HG03159 (cell line): ENCODE data around the gene CCDC112.

Experiments used
- ATAC-seq: cut with Tn5 transposase; IDR thresholded peaks from one replicate; pipeline ENCODE4 v1.9.1; 2021; ENCODE audit warnings: mild to moderate bottlenecking, moderate library complexity; ENCODE audit not compliant: unreplicated experiment

CCDC112 gene

DNA sequence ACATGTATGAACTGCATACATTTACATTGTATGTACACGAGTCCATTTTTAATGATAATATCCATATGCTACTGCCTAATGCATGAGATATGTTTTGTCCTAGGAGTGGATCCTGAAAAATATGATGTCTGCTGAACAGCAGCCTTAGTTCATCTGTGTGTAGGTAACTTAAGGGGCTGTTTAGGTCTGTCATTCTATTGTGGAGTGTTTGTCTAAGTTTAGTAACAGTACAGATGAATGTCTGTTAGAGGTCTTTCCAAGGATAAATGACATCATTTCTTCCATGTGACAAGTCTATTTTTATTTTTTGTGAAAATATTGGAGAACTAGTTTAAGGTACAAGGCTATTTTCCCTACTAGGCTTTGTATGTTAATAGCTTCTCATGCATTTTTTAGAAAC lies 22.6 kb upstream of the CCDC112 start:
- no peak for ATAC-seq

DNA sequence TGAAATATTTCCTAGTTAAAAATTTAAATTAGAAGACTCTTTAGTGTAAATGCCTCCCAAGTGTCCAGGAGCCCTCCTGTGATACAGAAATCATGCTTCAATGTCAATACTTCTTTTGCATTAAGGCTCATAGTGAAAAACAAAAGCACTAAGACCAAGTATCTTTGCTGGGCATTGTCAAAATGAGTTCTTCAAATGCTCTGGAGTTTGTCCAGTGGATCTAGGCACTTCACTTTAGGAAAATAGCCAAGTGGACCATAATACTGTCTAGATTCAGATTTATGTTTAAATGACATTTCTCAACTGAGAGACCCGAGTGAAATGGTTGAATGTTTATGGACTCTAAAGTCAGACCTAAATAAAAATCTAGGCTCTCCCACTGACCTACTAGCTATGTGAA lies 21.3 kb upstream of the CCDC112 start:
- no peak for ATAC-seq

DNA sequence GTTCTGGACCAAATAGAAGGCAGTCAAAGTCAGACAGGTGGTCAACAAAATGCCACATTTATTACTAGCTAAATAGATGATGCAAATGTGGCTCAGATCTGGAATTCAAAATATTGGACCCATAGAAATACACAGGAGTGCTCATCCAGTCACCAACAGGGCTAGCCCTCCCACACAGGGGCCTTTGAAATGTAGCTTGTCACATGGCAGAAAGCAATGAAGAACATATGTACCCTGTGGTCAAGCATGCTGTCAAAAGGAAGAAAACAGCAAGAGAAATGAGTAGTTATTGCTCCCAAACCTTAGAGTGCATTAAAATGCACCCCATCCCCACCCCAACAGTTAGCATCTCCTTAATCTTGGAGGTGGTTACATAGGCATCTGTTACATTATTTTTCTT lies 20.9 kb upstream of the CCDC112 start:
- no peak for ATAC-seq

DNA sequence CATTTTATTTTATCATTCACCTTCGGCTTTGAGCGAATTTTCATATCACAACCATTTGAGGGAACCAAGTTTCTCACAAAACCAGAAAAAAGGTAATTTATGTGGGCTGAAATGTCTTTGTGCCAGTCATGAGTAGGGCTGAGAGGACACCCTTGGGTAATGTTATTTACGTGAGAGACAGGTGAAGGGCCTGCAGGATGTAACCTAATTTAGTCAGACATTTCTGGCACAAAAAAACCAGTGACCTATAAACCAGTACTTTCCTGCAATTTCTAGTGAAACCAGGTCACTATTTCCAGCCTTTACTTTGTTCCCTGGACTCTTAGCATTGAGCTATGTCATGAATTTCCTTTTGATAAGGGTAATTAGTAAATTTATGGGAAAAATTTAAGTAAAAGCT lies 17.2 kb upstream of the CCDC112 start:
- no peak for ATAC-seq

DNA sequence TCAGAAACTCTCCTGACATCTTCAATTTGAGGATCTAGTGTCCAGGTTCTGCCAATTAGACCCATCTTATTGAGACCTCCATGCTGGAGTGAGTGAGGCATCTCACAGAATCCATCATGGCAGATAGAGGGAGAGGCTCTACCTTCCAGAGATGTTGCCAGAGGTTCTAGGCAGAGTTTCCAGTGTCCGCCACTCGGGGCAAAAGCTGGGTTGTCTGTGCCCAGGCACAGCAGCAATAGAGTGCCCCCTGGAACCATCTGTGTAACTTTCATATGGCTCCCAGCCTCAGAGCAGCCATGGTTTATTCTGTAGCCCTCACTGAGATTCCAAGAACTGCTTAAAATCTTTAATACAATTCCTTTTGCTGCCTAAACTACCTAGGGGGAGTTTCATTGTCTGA lies 16.6 kb upstream of the CCDC112 start:
- no peak for ATAC-seq

DNA sequence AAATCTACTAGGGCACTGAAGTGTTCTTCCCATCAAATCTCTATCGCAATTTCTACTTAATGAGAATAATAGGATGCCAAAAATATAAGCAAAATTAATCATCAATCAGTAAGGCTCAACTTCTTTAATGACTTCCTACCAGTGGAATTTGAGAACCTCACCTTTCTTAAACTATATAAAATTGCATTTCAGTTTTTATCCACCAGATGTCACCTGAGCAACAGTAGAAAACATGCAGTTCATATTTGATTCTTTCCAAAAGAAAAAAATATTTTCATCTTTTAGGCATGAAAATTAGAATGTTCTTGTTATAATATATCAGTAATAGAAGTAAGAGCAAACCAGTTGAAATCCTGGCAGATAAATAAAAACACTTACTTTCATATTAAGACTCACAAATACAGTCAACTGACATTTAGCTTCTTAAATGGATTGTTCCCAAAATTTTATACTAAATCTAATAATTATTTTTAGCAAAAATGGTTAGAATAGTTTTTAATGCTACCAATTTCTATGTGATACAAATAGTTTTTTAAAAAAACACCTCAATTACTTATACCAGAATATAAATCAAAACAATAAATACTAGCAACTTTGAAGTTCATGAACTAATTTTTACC lies 13.4 kb upstream of the CCDC112 start:
- ATAC-seq, result peak; percentile 58

DNA sequence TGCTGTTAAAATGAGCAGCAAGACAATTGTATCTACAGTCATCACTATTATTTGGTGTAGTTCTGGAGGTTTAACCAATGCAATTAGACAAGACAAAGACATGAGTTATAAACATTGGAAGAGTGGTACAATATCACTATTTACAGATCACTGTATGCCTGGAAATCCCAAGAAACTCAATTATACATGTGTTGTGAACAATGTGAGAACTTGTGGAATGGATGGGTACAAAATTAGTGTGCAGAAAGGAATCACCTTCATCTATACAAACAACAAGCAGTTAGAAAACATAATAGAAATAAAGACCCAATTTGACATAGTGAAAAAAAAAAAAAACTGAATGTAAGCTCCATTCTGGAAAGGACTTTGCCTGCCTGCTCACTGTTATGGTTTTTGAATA lies 12.4 kb upstream of the CCDC112 start:
- ATAC-seq, result no peak

DNA sequence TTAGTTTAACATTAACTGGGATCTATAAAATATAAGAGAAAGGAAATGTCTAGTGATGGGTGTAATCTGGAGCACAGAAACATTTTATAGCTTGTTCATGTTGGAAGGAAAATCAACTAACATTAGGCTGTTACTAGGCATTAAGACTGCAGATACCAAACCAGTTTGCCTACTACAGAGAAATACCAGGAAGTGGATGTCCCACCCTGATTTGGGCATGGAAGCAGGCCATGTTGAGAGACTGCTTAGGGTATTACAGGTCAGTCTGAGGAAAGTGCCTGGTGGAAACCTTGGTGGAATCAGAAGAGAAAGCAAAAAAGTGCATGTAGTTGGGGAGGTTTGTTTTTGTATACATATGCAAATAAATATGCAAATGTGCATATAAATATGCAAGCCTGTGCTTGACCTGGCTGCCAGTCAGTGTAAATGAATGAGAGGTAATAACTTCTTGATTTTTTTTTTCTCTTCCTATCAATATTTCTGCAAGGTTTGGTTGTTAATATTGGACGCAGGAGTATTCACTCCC lies 9.6 kb upstream of the CCDC112 start:
- no peak for ATAC-seq

DNA sequence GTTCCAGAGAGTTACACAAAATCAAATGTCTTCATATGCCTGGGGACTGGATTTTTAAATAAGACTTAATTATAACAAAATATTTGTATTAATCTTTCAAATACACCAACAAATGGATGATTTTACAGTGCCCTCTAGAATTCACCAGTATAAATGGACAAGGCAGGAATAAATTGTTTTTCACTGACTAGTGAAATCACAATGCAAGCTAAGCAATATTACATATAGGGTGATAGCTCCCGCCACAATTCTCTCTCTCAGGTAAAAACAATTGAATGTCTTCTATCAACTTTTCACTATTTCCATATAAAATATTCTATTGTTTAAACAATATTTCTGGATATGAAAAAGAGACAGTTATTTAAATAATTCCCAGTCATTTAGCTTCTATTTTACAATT lies 8.0 kb upstream of the CCDC112 start:
- ATAC-seq, result no peak

DNA sequence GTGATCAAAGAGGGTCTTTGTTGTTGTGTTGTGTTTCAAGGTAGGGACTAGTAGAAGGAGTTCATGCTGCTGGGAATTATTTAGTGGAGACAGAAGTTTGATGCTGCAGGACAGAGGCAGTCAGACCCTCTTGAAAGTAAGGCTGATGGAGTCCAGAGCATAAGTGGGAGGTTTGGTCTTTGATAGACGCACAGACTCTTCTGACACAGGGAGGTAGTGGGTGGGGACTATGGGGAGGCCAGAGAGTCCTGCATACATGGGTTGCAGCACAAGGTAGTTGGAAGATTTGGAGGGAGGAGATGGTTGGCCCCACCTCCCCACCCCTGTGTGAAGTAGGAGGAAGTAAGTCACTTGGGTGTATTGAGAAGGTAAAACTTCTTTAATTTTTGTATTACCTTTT lies 2.4 kb upstream of the CCDC112 start:
- ATAC-seq, result no peak

DNA sequence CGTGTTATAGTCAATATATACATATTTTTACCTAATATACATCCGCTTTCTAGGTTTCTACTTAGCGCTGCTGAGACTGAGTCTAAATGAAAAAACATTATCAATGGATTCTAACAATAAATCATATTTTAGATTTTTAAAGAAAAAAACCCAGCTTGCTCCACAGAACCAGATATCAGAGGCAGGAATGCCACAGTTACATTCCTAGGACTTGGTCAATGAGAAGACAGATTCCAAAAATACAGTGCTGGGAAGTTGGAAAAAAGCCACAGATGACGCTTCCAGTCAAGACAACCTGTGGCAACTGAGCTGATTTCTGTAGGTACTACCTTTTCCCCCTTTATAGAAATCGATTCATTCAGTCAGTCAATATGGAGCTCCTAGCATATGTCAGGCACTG lies 577 bp upstream of the CCDC112 start:
- no peak for ATAC-seq

DNA sequence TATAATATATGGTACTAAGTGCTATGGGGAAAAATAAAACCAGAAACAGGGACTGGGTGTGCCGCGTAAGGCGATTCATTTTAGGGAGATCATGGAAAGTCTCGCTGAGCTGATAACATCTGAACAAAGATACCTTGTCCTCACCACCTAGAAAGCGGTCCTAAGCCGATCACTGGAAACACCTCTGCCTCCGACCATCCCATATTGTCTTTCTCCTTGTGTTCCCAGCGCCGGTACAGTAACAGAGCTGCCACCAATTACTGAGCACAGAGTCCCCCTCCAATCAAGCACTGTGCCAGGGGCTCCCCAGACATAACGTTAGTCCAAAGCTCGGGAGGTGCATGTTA lies 704 bp downstream of the CCDC112 start:
- peak; percentile 20 for ATAC-seq

DNA sequence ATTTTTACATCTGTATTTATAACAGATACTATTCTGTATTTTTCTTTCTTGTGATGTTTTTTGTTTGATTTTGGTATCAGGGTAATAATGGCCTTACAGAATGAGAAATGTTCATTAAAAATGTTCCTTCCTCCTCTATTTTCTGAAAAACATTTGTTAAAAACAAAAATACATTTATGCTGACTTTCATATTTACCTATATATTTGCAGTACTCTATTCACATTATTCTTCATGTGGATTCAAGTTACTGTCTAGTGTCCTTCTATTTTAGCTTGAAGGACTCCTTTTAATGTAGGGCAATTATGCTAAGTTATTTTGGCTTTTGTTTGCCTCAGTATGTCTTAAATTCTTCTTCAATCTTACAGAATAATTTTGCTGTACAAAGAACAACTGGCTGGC lies 5.1 kb downstream of the CCDC112 start:
- ATAC-seq, result no peak

DNA sequence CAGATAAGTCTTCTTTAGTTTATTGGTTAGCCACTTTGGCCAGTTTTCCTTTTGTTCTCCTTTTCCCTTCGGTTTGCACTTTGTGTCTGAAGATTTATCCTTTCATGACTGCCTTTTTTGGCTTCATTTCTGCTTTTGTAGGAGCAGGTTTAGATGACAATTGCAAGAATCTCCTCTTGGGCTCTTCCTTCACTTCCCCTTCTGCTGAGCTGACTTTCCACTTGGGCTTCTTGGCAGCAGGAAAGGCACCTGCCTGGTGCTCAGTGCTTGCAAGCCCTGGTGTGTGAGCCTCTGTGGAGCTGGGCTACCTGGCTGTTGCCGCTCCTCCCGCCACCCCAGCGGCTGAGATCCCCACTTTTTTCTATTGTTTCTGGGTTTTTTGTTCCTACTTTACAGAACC lies 7.3 kb downstream of the CCDC112 start:
- no peak for ATAC-seq

DNA sequence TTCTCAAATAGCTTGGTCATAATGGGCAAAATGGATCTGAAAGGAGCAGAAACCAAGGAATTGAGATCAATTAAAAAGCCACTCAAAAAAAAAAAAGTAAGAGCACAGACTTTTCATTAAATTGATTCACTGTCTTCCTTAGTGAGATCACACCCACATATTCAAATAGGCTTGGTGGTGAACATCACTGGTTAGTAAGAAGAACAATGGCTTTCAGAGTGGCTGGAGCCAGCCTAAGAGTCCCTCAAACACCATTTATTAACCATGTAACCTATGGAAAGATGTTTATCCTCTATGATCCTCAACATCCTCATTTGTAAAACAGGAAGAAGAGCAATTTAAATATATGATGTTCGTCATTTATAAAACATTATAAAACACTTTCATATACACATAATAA lies 12.4 kb downstream of the CCDC112 start:
- no peak for ATAC-seq

DNA sequence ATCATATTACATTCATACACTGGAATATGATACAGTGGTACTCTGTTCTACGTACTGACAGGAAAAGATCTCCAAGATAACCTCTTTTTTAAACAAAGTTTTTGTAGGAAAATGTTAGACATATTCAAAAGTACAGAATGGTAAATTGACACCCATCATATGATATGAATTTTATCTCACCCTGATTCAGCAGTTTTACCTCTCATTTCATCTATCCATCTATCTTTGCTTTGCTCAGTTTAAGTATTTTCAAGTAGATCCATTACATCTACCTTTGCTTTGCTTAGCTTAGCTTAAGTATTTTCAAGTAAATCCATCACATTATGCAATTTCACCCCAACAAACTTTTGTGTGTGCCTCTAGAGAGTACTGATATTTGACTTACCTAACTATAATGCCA lies 14.3 kb downstream of the CCDC112 start:
- ATAC-seq, result no peak

DNA sequence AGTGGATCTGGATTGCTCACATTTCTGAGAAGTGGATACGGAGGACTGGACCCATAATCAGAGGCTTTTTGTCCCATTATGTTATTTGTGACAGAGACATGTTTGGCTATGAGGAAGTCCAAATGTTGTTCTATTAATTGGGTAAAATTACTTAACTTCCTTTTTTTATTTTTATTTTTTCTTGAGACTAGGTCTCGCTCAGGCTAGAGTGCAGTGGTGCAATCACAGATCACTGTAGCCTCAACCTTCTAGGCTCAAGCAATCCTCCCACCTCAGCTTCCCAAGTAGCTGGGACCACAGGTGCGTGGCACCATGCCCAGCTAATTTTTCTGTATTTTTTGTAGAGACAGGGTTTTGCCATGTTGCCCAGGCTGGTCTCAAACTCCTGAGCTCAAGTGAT lies 21.9 kb downstream of the CCDC112 start:
- ATAC-seq, result no peak

DNA sequence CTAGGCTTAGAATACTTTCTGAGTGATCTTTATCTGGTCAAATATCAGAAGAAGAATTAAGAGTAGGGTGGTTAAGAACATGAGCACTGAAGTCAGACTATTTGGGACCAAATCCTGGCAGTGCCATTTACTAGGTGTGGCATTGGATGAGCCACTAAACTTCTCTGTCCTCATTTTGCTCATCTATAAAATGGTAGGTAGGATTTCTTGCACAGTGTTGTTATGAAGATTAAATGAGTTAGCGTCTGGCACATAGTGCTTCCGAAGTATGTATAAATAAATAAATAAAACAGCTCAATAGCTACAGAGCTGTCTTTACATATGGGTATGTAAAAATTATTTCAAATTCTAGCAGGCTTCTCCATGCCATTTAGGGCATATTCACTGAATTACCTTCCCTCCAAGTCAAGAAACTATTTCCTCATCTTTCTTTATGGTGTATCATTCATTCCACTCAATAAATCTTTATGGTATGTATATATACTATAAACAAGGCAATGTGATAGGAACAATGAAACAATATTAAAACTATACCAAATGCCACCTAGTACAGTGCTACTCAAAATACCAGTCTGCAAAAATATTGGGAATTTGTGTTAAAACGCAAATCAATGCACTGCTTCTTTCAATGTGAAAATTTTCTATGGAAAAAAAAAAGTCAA lies 24.0 kb downstream of the CCDC112 start:
- ATAC-seq, result no peak

DNA sequence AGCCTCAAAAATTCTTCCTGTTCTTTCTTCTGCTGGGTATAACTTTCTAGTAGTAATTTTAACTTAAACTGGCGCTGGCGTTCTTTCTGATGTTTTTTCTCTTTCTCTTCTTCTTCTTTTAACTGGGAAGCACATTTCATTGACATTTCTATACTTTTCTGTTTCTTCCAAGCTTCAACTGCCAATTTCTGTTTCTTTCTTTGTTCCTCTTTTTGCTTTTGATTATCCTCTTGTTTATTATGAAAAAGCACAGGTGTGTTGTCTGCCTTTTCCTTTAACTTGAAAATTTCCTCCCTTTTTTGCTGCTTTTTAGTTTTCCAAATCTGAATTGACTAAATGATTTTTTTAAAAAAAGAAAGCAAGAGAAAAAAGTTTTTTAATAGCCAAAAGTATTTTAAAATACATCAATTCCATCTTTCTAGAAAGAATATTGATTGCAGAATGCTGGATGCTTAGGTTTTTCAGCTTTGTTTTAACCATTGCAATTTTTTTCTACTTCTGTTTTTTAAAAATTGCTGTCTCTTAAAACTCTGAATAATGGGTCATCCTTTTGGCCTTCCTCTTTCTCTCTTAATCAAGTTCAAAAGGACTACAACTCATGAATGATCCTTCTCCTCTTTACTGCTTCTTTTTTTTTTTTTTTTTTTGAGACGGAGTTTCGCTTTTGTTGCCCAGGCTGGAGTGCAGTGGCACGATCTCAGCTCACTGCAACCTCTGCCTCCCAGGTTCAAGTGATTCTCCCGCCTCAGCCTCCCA lies 25.0 kb downstream of the CCDC112 start:
- ATAC-seq, result no peak

DNA sequence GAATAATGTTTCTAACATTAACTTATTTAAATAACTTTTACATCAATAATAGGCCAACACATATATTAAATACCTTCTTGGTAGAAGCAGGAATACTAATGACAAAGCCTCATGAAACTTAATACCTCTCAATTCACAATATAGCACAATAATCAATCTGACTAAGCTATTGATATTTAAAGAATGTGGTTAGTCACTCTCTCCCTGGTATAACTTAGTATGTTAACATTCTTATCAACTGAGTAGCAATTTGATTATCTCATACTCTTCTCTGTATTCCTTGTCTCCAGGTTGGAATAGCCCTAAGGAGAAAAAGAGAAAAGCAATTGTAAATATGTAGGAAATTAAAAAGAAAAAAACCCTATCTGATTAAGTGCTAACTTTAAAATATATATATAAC lies 28.8 kb downstream of the CCDC112 start:
- ATAC-seq, result no peak

DNA sequence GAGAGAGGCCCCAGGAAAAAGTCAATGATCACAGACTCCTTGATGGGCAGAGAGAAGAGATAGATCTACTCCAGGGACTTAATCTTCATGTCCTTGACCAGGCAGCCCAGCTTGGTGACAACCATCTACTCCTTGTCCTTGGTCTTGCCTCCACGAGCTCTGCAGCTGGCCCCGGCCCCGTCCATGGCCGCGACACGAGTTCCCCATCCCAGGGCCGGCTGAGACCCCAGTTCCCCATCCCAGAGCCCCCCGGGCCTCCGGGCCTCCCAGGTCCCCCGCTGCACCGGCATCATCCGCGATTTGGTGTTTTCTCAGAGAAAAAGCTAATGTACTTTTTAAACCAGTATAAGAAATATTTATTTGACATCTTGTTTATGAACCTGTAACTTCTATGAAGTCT lies 31.2 kb downstream of the CCDC112 start:
- no peak for ATAC-seq

DNA sequence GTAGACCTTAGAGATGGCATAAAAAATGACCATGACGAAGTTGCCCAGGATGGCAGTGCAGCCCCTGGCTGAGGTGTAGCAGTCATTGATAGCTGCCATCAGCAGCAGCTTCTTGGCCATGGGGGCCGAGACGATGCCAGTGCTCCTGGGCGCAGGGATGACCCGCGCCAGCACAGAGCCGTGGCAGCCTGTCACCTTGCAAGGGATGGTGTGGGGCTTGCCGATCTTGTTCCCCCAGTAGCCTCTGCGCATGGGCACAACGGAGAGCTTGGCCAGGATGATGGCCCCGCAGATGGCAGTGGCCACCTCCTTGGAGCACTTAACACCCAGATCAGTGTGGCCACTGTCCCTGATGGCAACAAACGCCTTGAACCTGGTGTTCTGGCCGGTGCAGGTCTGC lies 31.7 kb downstream of the CCDC112 start:
- ATAC-seq, result no peak

DNA sequence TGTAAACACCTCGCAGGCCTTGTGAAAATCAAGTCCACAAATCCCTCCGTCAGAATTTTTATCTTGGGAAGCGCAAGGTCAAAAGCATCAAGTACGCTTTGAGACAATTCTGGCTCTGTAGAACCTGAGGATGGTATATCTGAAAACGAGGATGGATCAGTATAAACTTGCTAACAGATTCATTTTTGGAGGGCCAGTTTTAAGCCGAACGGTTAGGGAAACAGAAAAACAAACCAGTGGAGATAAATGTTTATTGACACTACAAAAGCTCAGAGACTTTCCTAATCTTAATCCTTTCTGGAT lies 33.4 kb downstream of the CCDC112 start:
- ATAC-seq, result no peak
